GM18502 (cell line): Measurements from ENCODE around the gene MYRIP.
"Not testable (repeated sequence)": the region's sequence is repeated elsewhere in the genome, so short reads cannot be mapped to it uniquely, and the experiment has no call there.

Source experiments
- ATAC-seq: cut with Tn5 transposase; IDR thresholded peaks from one replicate; pipeline ENCODE4 v1.9.1; 2021; ENCODE audit warnings: mild to moderate bottlenecking; ENCODE audit not compliant: unreplicated experiment, poor library complexity

Gene MYRIP

DNA sequence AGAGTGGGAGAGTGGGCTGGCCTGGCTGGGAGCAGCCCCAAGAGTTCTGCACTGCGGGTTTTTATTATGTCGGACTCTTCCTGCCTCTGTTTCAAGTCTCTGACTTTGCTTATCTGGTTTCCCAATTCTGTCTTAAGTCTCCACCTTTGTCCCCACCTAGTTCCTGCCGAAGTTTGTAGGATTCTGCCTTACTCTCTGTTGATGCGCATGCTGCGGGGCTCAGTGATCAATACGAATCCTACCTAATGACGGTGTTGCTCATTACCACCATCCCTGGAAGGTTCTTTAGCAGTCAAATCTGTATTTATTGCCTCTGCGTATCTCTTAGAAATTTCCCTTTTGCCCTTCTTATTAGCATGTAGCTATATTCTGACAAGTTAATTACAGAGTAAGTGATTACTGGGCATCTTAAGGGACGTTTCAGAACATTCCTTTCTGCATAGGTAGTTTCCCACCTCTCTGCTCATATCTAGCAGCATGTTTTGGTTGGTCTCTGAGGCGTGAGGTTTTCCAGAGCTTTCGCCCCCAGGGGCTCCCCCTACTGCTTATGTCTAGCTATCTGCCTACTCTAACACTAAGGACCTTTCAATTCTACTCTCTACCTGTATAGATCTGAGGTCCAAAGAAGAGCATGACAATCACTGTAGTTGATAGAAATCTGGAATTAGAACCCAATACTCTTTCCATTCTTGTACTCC is 264.1 kb downstream of the MYRIP start:
- ATAC-seq = no peak

DNA sequence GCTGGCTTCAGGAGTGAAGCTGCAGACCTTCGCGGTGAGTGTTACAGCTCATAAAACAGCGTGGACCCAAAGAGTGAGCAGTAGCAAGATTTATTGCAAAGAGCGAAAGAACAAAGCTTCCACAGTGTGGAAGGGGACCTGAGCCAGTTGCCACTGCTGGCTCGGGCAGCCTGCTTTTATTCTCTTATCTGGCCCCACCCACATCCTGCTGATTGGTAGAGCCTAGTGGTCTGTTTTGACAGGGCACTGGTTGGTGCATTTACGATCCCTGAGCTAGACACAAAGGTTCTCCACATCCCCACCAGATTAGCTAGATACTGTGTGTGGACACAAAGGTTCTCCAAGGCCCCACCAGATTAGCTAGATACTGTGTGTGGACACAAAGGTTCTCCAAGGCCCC is 267.7 kb downstream of the MYRIP start:
- not testable (repeated sequence) for ATAC-seq

DNA sequence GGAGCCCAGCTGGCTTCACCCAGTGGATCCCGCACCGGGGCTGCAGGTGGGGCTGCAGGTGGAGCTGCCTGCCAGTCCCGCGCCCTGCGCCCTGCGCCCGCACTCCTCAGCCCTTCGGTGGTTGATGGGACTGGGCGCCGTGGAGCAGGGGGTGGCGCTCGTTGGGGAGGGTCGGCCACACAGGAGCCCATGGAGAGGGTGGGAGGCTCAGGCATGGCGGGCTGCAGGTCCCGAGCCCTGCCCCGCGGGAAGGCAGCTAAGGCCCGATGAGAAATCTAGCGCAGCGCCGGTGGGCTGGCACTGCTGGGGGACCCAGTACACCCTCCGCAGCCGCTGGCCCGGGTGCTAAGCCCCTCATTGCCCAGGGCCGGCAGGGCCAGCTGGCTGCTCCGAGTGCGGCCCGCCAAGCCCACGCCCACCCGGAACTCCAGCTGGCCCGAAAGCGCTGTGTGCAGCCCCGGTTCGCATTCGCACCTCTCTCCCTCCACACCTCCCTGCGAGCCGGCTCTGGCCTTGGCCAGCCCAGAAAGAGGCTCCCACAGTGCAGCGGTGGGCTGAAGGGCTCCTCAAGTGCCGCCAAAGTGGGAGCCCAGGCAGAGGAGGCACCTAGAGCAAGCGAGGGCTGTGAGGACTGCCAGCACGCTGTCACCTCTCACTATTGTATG is 268.6 kb downstream of the MYRIP start:
- not testable (repeated sequence) for ATAC-seq

DNA sequence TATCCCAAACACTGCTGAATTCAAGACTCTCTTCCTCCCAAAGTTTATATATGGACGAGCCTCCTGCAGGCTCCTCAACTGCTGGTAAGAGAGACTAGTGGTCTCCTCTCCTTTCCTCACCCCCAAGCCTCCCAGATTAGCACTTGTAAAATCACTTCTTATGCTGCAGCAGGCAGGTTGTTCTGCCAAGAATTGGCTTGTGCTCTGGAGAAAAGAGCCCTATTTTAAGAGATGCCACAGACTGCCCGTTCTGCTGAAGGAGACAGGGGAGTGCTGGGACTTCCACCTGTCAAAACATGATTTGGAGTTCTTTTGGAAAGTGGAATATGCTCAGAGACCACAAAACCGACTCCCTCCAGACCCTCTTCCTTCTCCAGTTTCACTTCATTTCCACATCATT is 269.2 kb downstream of the MYRIP start:
- ATAC-seq = no peak

DNA sequence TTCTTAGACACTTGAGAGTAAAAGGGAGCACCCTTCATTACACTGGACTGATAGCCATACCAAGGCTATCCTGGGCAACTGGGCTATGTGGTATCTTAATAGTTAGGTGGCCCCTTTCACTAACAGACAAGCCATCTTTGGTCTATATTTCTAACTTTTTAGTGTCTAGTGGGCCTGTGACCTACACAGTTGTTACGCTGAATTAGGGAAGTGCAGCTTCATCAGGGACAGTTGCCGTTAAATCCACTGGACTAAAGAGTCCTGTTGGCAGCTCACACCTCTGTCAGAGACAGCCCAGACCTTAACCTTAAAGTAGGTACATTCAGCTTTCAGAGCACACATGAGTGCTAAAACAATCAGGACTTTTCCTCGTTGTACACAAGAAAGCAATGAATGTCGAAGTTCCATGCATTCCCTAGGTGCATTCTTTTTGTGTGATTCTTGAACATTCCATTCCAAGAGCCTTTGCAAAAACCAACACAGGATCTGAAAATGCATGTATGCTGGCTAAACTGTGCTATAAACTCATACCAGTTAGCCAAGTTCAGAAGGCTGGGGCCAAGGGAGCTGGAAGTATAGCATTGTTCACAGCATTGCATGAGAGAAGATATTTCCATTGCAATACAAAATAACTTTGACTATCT is 269.9 kb downstream of the MYRIP start:
- no peak for ATAC-seq

DNA sequence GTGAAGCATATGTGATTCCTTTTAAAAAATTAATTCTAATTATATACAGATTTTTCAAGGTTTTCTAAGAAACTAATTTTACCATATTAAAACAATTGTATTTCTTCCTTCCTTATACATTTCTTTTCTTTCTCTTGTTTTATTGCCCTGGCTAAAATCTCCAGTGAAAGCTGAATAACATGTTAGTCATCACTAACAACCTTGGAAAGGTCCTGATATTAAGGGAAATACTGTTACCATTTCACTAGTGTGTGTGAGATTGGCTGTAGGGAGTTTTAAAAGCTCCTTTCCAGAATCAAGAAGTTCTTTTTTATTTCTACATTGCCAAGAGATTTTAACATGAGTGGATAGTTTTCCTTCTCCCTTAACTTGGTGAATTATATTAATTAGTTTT is 270.4 kb downstream of the MYRIP start:
- ATAC-seq = no peak

DNA sequence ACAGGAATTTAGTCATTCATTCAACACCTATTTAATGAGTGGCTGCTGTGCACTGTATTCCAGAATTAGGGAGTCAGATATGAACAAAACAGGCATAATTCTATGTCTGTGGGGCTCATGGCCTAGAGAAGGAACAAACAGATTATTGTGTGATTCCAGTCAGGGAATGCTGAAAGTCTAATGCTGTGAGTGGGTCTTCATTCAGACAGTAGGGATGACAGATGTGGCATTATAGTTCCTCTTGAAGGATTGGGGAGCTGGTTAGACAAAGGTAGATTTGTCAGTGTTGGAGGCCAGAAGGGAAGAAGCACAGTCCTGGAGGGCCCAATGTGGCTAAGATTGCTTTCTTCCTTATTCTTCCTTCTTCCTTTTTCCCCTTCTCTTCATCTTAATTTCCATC is 273.7 kb downstream of the MYRIP start:
- no peak for ATAC-seq

DNA sequence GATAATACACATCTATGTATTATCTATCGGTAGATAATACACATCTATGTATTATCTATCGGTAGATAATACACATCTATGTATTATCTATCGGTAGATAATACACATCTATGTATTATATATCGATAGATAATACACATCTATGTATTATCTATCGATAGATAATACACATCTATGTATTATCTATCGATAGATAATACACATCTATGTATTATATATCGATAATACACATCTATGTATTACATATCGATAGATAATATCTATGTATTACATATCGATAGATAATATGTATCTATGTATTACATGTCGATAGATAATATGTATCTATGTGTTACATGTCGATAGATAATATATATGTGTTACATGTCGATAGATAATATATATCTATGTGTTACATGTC is 275.0 kb downstream of the MYRIP start:
- not testable (repeated sequence) for ATAC-seq

DNA sequence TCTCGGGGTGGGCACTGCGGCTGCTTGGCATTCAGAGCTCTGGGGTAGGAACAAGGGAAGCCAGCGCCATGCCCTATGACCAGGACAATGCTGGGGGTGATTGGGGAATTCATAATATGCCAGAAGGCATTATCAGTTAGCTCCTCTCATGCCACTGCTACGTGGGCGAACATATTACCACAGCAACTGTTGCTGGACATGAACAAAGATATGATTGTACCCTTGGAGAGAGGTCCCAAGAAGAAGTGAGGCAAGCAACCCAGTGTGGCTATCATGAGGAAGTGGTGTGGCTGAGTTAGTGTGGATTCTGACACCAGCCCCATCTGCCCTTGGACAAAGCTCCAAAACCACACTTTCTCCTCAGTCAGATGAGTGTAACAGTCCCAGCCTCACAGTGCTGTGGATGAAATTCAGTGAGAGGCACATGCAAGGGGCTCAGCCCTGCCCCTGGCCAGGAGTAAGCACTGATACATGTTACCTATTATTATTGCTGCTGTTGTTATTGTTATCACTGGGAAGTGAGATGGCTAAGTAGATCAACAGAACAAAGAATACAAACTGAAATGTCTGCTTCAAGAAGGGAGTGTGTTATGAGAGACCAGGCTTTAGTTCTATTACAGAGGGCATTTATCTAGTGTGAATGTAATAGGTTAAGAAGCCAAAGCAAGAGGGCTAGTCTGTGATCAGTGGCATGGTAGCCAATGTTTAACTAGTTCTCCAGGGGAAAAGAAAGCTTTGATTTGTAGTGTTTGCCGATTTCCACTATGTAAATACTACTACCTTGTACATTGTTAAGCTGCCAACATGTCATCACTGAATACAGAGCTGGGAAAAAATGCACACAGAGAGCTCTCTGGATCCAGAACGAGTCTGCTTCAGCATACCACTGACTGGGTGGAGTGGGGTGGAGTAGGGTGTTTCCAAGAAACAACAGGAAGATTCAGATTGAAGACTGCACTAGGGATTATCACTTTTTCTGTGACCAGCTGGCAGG is 277.8 kb downstream of the MYRIP start:
- ATAC-seq = no peak

DNA sequence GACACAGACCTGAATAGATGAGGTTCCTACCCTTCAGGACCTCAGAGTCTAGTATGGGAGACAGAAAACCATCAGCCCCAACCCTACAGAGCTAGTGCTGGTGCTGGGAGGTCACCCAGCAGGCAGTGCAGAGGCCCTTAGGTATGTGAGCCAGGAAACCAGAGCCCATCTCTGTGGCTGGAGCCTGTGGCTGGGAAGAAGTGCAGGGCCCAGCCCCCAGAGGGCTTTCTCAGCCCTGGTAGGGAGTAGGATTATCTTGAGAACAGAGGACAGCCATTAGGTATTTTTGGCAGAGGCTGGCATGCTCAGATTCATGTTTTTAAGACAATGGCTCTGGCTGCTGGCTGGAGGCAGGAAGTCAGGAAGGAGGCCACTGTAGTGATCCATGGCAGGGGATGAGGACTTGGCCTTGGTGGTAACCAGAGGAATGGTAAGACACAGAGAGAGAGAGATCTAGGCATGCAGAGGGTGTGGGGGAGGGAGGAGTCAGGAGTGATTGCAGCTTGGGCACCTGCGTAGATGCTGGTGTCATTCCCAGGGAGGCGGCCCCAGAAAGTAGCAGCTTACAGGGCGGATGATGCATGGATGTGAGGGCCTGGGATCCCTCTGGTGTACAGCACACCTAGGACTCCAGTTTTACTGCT is 279.2 kb downstream of the MYRIP start:
- ATAC-seq = no peak

DNA sequence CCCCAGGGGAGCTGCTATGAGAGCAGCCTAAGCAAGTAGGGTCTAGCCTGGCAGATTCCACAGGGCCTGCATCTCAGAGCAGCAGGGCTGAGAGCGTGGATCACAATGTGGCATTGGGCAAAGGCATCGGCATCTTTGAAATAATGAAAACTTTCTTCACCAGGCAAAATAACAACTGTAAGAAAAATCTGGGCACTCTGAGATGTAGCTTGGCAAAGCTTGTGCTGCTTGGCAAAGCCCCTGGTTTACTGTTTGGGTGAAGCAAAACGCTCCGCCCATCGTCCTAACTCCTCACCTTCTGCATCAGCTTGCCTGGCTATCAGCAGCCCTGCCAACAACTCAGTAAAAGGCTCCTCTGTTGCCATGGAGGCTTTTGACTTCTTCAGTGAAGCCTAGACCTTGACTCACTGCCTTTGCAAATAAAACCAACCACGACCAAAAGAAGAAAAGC is 287.3 kb downstream of the MYRIP start:
- ATAC-seq = no peak

DNA sequence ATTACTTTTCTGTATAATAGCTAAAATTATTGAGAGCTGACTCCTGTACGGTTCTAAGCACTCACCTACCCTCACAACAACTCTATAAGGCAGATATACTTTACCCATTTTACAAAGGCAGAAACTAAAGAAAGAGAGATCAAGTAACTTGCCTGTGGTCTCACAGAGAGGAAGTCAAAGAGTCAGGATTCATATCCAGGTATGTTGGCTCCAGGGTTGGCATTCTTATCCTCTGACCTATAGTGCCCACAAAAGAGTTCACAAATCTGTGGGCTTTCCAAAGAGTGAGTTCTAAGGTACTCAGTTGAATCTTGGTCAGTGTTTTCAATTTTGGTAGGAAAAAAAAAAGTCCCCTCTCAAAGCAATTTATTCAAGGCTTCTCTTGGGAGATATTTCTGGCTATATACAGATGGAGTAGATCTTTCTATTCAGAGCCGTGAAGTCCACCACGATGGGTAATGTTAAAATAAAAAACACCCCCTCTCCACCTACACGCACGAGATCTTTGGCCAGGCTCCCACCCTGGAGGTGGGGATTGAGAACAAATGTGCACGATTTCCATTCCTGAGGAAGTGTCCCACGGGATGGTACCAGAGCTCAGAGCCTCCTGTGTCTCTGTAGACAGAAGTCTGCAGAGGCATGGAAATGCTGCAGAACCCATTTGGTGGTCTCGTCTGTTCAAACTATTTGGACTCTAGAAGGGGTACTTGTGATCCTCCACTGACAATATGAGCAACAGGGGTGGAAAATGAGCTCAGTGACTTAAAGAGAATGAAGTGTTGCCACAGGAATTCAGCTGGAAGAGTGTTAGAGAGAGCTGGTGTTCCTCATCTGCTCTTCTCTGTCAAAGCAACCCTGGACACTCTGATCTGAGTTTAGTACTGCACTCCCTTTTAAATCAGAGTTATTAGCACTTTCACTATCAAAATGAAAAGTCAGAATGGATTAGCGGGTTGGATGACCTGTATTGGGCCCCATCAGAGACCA is 288.0 kb downstream of the MYRIP start:
- ATAC-seq = no peak

DNA sequence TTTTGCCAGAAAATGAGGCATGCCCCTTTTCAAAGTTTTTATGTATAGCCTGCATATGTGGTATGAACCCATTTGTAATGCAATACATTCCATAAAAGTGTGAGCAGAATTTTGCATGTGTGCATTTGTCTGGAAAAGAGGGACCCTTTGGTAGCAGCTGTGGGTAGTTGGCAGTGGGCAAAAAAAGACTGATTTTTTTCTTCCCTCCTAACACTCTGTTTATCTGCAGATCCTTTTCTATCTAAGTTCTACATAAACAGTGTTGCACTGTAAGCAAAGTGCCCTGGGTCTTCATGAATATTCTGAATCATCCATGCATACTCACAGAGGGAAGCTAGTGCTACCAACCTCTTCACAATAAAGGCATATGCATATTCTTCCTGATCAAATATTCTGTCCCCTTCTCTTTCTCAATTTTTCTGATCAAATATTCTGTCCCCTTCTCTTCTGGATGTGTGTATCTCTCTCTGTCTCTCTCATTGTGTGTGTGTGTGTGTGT is 288.9 kb downstream of the MYRIP start:
- no peak for ATAC-seq

DNA sequence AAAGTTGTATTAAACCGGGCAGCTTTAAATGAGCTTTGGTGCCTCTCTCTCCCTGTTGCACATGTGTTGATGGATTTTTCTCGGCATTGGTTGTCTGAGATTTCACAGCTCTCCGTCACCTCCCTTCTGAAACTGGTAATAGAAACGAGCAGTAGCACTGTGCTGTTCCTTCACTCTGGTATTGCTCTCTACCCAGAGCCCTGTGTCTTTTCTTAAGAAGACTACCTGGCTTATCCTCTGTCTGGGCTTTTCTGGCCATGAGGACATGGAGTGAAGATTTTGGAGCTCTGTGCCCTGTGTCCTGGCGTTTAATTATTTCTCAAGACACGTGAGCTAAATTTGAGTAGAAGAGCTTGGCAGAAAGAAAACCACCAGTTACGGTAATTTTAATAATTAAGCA is 290.5 kb downstream of the MYRIP start:
- ATAC-seq = no peak

DNA sequence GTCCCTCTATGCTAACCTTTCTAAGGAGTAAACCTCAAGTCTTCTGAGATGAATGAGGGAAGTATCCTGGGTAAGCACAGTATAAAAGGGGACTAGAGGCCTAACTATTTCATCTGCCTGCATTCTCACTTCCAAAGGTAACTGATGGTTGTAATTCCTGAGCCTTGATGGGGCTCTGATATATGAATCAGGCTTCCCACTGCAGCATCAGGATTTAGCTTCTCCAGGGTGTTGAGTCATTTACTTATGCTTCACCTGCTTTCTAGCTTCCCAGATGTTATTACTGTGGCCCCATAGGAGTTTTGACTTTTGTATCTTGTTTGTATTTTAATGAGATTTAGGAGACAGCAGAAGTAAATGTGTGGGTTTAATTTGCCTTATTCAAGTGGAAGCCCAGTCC is 292.8 kb downstream of the MYRIP start:
- ATAC-seq = no peak

DNA sequence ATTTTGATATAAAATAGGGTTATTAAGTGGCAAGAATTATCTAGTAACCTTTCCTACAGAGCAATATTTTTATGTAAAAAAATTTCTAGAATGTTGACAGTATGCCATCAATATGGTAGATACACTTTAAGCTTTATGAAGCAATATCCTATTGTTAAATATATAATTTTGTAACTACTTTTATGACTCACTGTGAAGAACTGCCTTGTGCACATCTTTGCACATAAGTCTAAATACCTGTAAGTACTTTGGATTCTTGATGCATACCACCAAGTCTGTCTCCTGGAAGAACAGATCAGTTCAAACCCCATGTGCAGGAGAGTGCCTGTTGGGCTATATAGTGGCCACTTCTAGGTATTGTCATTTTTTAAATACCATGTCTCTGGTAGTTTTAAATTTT is 294.4 kb downstream of the MYRIP start:
- ATAC-seq = no peak

DNA sequence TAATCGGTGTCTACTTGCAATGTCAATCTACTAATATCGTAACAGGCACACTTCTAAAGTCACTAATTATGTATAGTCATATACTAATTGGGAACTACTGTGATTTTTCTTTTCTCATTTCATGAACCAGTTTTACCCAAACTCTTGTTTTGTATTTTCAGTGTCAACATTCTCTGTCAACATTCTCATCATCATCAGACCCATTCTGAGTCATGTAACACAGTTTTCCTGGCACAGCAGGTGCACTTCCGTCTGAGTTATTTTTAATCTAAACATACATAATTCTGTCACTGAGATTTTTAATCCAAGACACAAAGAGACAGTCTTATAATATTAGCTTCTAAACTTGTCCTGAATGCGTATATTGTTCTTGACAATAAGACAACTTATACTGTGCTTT is 295.0 kb downstream of the MYRIP start:
- no peak for ATAC-seq

DNA sequence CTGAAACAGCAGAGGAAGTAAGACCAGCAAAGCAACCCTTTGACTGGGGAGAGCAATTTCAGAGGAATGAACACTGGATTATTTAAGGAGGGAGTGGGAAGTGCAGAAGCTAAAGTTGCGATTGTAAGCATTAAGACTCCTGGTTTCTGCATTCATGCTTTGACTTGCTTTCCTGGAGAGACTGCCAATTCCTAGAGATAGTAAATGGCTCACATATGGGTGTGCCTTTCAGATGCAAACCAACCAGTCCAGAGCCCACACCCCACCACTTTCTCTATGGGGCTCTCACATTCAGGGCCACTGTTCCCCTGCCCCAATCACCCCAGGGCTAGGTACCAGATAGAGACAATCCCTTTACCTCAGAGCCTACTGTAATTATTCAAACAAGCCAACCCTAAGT is 299.2 kb downstream of the MYRIP start:
- no peak for ATAC-seq
